Ammon's horn (tissue), 1 donor: ENCODE data around the gene CNOT6L.
A peak's percentile ranks its signal among the peaks of the same experiment; 100 is the strongest.

Source experiments
- DNase-seq: peaks from one replicate; pipeline ENCODE4 v3.0.0-alpha.2; 2016; ENCODE audit warnings: low spot score

Gene CNOT6L

DNA sequence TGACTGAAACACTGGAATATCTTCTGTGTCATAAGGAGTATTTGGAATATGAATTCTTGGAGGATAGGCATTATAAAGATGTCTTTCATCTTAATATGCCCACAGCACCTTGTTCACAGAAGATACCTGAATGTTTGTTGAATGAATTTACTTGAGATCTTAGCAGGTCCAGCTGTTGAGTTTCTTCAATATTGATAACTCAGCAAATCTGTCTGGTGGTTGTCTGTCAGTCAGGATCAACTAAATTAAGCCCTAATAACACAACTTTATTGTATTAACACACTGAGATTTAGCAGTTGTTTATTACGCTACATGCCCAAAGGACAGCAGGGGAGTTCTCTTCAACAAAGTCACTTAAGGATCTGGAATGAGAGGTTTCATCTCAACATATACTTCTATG is 106.5 kb downstream of the CNOT6L start:
- no peak for DNase-seq

DNA sequence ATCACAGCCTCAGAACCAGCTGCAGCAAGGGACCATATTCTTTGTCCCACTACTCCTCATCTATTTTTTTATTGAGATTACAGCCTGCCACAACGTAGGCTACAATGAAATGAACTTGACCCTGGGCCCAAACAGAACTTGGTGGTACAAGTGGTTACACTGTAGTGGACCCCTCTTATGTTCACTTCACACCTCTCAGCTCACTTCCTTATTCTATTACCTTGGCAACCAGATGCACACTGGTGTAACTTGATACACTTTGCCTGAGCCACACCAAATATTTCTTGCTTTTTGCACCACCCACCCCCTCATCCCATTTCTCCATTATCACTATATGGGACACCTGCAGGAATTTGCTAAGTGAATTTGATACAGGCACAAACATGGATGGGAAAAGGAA is 107.7 kb downstream of the CNOT6L start:
- DNase-seq, result no peak

DNA sequence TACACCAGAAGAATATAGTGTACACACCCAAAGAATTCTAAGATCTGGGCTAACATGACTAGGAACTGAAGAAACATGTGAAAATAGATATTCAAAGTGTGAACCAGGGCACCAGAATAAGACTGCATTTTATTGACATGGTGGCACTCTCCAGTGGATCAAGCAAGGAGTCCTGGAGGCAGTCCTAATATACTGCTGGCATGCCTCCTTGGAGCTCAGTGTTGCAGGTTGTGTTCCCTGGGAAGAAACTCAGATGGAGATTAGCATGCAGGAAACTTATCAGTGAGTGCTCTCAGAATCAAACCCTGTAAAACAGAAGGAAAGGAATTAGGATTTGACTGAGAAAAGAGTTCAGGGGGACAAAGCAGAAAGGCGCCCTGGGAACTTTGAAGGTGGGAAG is 108.5 kb downstream of the CNOT6L start:
- DNase-seq, result no peak

DNA sequence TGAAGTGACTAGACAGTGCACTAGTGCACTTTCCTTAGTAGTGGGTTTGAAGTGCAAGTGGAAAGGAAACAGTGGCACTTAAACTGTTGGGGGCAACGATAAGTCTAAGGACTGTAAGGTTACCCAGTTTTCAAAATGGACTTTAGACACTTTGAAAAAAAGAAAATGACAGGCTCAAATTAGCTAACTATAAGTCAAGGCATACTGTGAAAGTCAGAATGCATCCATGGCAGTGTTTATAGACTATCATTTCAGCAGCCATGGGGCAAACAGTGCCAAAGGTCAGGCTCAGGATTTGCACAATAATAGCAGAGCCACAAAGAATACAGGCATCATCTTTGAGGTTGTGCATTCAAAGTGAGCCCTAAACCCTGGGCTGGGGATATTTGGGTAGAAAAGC is 109.1 kb downstream of the CNOT6L start:
- no peak for DNase-seq

DNA sequence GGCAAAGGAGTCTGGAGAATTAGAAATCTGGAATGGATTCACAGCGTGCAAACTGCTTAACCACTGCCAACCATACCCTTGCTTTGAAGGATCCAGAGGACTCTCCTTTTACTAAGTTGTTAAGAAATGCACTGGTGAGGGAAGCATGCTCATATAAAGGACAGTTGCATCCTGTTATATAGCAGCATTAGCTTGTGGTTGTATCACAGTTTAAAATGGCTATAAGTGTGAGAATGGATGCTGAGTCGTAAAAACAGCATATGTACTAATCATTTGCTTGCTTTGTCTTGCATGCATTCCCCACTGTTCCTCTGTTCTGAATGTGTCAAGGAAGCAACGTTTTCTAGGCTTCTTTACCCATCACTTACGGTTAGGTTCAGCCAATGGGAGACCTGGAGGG is 112.5 kb downstream of the CNOT6L start:
- no peak for DNase-seq

DNA sequence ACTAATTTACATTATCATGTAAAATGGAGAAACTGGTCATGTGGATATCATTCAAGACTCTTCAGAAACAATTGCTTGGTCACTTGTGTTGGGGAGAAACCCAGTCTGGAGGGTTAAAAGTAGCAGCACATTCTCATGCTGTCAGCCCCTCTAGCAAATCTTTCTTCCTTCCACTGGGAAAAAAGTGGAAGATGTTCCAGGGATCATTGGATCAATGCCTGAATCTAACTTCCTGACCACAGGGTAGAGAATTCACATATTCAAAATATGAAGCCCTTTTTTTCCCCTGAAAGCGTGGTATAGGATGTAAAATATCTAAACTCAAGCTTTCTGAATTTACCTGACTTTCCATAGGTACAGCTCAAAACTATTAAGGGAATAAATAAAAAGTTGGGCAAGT is 115.5 kb downstream of the CNOT6L start:
- DNase-seq, result no peak

DNA sequence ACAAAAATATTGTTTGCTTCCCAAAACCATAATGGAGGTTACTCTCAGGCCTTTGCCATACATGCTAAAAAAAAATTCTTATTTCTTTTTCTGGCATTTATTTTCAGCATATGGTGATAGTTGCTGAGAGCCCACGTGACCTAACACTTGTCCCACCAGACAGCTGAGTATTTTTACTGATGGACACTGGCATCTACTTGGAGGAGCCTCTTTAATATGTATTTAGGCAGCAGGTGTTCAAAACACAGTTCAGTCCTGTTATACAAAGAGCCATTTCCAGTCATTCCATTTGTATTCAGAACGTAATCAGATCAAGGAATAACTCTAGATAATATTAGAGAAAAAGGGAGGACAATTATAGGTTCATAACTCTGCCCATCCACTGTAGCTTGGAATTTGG is 118.0 kb downstream of the CNOT6L start:
- DNase-seq, result no peak

DNA sequence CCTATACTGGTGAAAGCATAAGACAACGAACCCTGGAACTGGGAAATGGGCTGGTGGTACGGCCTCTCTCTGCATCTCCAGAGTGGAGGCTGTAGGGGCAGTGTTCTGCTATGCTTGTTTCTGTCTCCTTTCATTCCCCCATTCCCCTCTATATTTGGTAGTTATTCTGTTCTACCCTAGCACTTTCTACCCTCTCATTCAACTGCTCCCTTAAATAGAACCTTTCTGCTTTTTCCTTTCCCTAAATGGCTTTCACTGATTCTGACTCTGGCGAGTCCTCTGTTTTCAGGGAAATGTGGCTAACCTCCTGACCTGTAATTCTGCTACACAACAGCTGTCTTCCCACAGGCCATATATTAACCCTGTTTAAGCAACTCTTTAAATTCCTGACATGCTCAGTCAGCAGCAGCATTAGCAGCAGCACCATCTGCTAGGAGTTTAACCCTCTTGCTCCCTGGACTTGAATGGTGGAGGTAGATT is 119.4 kb downstream of the CNOT6L start:
- no peak for DNase-seq

DNA sequence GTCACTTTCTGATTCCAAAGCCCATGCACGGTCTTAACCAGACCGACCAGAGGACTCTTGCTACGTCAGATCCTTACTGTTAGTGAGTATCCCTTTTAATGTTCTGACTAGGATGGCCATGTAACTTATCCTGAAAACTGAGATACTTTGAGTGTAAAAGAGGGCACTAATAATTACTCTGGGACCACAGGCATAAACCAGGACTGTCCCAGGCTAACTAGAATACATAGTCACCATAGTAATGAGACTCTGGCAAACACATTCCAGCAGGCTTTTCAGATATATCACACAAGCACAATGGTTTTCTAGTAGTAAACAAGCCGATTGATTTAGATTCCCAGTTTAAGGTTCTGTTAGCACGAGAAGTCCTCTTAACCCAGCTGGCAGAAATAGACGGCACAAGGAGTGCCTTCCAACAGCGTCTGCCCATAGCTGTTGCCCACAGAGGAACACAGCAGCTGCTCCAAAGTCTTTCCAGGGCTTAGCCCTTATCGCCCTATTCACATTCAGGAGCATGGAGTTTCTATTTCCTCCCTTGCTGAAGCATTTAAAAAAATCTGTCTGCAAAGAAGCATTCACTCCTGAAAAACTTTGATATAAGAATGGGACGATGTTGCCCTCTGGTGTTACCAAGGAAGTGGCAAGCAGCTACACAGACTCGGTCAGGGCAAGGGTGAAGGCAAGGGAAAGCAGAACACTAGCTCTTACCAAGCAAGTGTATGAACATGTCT is 121.1 kb downstream of the CNOT6L start:
- peak; percentile 72 for DNase-seq

DNA sequence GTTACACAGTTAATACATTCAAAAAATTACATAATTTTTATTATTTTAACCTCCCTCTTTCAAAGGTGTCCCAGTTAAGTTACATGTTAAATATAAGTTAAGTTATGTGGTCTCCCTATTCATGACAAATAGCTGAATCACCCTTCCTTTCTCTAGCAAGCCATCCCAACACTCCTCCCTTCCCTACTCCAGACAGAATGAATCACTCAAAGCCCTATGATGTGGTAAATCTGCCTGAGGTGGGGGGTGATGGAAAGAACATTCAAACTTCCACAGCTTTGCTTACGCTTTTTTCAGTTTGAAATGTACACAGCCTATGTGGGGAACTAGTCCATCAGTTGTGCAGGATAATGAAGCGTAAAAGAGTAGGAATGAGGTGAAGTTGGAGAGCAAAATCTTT is 123.4 kb downstream of the CNOT6L start:
- no peak for DNase-seq

DNA sequence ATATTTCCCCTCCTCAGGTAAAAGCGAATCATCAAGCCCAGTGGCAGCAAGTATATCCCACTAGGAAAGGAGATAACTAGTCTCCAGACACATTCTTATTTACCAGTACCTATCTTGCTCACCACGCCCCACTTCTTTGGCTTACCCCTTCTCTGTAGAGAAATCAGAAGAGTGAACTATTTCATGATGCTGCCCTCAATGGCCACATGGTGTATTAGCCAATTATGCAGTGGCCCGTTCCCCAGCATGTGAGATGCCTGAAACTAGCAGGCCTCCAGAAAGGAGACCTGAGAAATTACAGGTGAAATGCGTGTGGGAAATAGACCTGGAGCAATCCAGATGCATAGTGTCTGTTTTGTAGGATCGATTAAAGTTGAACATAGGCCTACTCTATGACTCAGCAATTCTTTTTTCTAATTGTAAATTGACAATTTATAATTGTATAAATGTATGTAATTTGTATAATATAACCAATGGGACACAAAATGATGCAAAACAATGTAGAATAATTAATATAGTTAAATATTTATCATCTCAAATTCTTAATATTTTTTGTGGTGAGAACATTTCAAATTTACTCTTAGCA is 126.2 kb downstream of the CNOT6L start:
- DNase-seq, result no peak

DNA sequence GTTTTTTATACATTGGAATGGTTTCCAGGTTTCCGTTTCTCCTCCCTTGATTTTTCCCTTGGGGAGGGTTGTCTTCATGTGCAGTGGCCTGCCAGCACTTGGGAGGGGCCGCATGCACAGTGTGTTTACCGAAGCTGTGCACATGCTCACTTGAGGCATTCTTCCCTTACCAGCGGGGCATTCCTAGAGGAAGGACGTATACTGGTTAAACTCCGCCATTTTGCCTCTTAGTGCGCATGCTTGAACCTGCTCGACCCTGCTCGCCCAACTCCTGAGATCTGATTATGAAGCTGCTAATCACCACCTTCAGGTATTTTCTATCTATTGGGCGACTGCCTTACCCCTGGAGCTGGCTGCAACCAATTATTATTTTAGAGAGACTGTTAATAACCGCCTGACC is 137.4 kb downstream of the CNOT6L start:
- DNase-seq, result no peak

DNA sequence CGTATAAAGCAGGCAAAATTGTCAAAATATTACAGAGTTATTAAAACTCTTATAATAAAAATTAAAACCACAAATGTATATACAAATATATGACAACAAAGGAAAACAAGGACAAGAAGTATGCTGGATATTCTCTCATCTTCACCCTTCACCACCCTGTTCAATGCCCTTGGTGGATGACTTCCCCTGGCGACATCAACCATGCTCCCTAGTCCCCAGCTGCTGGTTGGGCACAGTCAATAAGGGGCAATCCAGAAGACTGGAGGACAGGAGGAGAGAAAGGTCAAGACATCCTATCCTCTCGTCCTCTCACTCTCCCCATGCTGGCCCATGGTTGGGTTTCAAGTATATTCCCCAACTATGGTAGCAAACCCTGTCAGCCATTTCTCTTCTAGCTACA is 142.3 kb downstream of the CNOT6L start:
- DNase-seq, result no peak

DNA sequence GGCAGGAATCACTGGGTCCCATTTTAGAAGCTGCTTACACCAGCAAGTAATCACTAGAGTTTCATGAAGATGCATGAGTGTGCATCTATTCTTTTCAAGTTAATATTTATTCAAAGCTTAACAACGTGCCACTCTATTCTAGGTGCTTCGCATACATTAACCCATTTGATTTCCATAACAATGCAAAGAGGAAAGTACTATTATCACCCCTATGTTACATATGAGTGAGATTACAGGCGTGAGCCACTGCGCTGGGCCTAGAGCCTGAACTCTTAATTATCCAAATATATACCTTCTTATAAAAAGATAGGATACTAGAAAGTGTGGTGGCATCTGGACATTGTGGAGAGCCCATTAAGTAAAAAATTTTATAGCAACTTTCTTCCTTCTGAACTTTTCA is 148.1 kb downstream of the CNOT6L start:
- DNase-seq, result no peak

DNA sequence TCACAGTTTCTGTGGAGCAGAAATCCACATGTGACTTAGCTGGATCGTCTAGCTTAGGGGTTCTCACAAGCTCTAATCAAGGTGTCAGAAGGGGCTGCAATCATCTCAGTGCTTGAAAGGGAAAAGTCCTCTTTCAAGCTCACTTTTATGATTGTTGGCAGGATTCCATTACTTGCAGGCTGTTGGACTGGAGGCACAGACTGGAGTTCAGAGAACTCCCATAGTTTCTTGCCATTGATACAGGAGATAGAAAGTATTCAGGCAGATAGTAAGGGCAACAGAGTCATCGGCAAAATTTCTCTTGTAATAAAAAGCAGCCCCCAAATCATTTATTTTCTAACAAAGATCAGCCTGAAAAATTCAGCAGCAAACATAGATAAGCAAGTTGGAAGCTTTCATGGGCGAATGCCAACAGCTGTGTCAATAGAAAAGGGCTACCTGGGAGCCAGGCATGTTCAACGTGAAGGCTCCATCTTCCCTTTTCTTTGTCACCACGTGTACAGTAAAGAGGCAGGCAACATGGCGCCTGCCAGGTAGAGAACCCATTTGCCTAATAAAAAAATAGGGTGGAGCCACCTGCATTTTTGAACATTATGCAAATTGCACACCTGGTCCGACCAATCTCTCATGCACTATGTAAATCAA is 149.1 kb downstream of the CNOT6L start:
- no peak for DNase-seq

DNA sequence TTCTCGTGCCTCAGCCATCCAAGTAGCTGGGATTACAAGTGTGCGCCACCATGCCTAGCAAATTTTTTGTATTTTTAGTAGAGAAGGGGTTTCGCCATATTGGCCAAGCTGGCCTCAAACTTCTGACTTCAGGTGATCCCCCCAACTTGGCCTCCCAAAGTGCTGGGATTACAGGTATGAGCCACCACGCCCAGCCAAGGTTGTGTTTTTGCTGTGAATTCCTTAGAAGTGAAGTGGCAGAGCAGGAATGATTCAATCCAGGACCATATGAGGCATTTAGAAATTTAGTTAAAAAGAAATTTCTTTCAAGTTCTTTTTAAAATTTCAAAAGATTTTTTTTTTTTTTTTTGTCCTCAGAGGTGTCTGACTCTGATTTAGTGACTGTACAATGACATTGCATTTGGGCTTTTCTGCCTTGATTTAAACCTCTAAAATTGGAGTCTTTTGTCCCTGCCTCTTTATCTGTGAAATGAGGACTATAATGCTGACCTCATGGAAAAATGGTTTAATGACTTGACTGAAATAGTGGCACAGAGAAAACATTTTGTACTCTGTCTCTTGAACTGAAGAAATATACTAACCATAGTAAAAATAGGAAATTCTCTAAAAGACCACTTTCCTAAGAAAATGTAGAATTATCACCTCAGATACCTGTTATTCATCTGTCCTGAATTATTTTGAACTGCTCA is 153.6 kb downstream of the CNOT6L start:
- DNase-seq, result no peak
